ENCODE measurements around the gene ADARB2. TPM values are rescaled to one million over a fixed set of nuclear protein-coding genes. Genes with fewer than 3 reads are reported as not detected.

The ADARB2 gene
- total RNA-seq, 6 experiments from 2014 or later = not detected

DNA sequence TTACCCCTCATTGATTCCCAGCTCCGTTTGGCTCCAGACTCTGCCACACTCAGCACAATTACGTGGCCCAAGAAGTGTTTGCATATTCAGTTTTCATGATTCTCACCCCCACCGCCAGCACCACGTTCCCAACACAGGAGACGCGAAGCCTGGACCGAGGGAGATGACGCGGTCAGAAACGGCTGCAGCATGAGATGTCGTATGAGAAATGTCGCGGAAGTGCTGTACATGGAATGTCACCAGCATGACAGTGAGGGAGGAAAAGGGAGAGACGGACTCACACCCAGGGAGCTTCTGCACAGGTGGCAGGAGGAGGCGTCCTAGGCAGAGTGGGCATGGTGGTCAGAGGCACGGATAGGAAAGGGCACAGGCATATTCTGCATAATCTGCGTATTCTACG, 492.8 kb downstream of the ADARB2 start:
- Mint-ChIP-seq H3K36me3 (ENCODE audit: low read depth) (no peaks in the 10 kb centered on the region), H3K27ac (no peak overlapping the region), H3K9me3 (peaks cover 19% of the 10 kb centered on the region), H3K27me3 (ENCODE audit: insufficient read depth) (peaks cover 4% of the 10 kb centered on the region; the same call in 1 of the 2 replicates), H3K4me3 (no peak overlapping the region), H3K4me1 (ENCODE audit: low read depth) (no peaks in the 10 kb centered on the region)
- no peak for DNase-seq
- TF ChIP-seq, protein P1, sequence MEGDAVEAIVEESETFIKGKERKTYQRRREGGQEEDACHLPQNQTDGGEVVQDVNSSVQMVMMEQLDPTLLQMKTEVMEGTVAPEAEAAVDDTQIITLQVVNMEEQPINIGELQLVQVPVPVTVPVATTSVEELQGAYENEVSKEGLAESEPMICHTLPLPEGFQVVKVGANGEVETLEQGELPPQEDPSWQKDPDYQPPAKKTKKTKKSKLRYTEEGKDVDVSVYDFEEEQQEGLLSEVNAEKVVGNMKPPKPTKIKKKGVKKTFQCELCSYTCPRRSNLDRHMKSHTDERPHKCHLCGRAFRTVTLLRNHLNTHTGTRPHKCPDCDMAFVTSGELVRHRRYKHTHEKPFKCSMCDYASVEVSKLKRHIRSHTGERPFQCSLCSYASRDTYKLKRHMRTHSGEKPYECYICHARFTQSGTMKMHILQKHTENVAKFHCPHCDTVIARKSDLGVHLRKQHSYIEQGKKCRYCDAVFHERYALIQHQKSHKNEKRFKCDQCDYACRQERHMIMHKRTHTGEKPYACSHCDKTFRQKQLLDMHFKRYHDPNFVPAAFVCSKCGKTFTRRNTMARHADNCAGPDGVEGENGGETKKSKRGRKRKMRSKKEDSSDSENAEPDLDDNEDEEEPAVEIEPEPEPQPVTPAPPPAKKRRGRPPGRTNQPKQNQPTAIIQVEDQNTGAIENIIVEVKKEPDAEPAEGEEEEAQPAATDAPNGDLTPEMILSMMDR (IDR thresholded peaks at IDR 0.05) = no peak

DNA sequence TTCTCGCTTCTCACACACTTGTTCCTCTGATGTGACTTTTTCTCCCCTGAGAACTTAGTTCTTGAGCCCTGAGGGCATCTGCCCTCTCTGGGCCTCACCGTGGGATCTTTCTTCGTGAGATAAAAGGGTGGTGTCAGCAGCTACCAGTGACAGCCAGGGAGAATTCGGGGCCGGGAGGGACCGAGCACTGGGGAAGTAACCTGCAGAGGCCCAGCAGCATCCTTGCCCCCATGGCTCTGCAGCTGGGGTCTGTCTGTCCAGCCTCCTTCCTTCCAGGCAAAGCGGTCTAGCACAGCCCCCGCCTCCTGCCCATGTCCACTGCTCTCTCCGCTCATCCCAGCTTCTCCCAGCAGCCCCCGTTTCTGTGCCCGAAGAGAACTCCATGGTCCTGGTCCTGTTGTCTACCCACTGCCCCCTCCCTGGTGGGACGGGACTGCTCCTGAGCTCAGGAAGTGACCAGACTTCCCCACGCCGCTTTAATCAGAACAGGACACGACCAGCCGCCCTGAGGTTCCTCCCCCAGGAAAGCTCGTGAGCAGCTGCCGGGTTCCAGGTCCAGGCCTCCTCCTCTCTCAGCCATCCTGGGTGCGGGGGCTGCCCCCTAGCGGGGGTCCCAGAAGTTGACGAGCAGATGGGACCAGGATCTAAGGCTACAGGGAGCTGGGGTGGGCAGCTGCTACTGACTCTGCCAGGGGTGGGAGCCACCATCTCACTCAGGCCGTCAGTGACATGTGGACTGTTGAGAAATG, 493.7 kb downstream of the ADARB2 start:
- Mint-ChIP-seq H3K4me3 (no peak overlapping the region), H3K36me3 (ENCODE audit: low read depth) (no peaks in the 10 kb centered on the region), H3K4me1 (ENCODE audit: low read depth) (no peaks in the 10 kb centered on the region), H3K27ac (no peak overlapping the region), H3K27me3 (ENCODE audit: insufficient read depth) (peaks cover 4% of the 10 kb centered on the region; the same call in 1 of the 2 replicates), H3K9me3 (peaks cover 19% of the 10 kb centered on the region)
- no peak for DNase-seq
- TF ChIP-seq, protein P1 (IDR thresholded peaks at IDR 0.05) = no peak

DNA sequence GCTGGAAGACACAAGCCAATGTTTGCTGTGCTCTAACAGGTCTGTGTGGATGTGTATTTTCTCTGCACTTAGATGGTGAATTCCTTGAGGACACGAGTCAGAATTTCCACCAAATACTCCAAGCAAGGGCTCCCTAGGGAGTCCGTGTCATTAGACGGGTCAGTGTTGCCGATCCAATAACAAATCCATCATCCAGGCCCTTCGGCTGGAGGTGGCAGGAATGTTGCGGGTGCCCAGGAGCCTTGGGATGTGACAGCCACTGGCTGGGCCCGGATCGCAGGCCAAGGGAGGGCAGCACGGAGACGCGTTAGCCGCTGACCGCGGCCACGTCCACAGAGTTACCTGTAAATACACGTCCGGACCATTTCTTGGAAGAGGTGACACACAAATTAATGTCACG, 494.4 kb downstream of the ADARB2 start:
- H3K4me1 Mint-ChIP-seq (ENCODE audit: low read depth) = no peaks in the 10 kb centered on the region
- H3K9me3 Mint-ChIP-seq = peaks cover 19% of the 10 kb centered on the region
- H3K36me3 Mint-ChIP-seq (ENCODE audit: low read depth) = no peaks in the 10 kb centered on the region
- no peak for DNase-seq
- H3K27ac Mint-ChIP-seq = no peak overlapping the region
- TF ChIP-seq, protein P1 (IDR thresholded peaks at IDR 0.05) = no peak
- H3K27me3 Mint-ChIP-seq (ENCODE audit: insufficient read depth) = peaks cover 4% of the 10 kb centered on the region; the same call in 1 of the 2 replicates
- H3K4me3 Mint-ChIP-seq = no peak overlapping the region

DNA sequence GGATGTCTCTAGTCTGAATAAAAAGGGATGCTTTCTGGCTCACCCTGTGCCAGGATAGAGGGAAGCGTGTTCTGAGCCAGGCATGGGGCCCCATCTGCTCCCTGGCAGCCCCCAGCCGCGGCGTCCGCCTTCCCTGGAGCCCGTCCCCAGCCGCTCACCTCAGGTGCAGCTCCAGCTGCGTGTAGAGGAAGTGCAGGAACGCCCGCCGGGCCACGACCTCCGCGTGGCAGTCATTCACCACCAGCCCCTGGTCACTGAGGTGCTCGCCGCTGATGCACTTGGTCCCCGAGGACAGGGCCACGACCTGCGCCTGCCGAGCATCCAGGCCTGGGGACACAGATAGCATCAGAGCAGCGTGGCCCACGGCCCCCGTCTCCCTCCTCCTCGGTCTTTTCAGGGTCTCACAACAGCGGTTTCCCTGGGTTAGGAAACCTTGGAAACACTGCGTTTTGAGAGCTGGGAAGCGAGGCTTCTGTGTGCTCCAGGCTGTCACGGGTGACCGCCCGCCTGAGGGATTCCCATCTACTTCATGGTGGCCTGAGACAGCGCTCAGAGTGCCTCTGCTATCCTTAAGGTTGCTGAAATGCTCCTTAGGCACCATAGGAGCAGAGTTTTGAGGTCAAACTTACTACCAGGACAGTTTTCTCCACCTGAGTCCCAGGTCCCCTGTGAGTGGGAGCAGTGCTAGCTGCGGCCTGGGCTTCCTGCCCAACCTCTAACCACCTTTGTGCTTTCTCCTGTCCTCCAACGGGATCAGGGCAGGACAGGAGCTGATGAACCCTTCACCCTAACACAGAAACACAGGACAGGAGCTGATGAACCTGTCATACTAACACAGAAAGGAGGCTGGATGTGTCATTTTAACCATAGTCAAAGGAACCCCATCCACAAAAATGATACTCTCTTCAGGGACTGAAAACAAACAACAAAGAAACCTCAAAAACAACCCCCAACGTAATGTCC, 495.1 kb downstream of the ADARB2 start:
- Mint-ChIP-seq H3K27me3 (ENCODE audit: insufficient read depth) (peaks cover 4% of the 10 kb centered on the region; the same call in 1 of the 2 replicates), H3K4me1 (ENCODE audit: low read depth) (no peaks in the 10 kb centered on the region), H3K27ac (no peak overlapping the region), H3K4me3 (no peak overlapping the region), H3K36me3 (ENCODE audit: low read depth) (no peaks in the 10 kb centered on the region), H3K9me3 (peaks cover 13% of the 10 kb centered on the region)
- no peak for DNase-seq
- TF ChIP-seq, protein P1 (IDR thresholded peaks at IDR 0.05) = no peak

DNA sequence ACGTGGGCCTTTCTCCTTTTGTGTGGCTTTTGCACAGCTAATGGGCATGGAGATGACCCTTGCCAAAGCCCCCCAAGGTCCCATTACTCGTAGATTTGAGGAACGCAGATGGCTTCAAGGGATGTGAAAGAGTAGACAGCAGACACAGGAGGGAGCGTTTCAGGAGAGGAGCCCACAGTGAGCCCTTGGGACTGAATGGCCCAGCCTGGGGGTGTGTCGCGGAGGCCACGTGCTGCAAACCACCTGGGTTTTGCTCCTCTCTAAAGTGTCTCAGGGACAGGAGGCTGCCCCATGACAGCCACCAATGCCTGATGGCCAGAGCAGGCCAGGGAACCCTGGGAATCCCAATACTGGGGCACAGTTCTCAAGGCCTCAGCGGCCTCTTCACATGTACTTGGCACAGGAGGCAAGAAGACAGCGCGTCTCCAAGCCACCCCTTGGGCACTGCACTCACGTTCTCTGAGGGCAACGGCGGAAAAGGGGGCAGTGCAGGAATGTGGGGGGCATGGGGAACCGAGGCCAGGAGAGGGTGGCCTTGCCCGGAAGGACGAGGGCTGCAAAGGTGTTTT, 495.9 kb downstream of the ADARB2 start:
- peaks cover 4% of the 10 kb centered on the region; the same call in 1 of the 2 replicates for H3K27me3 Mint-ChIP-seq (ENCODE audit: insufficient read depth)
- no peaks in the 10 kb centered on the region for H3K4me1 Mint-ChIP-seq (ENCODE audit: low read depth)

More for the DNA sequence above, 495.9 kb downstream of the ADARB2 start:
- TF ChIP-seq, protein P1 (IDR thresholded peaks at IDR 0.05) = no peak
- no peak overlapping the region for H3K4me3 Mint-ChIP-seq
- H3K36me3 Mint-ChIP-seq (ENCODE audit: low read depth) = no peaks in the 10 kb centered on the region
- no peak for DNase-seq
- no peak overlapping the region for H3K27ac Mint-ChIP-seq
- peaks cover 11% of the 10 kb centered on the region; the same call in 1 of the 2 replicates for H3K9me3 Mint-ChIP-seq

Measured in HFFc6 (cell line).